SJCRH30 (cell line): ENCODE results near the gene CKM. TPM values are rescaled to one million over a fixed set of nuclear protein-coding genes. Genes with fewer than 3 reads are reported as not detected.
"Not testable (repeated sequence)": the region's sequence is repeated elsewhere in the genome, so short reads cannot be mapped to it uniquely, and the experiment has no call there.

Experiments used
- DNase-seq, 2 experiments: peaks; one replicate each; pipeline ENCODE4 v3.0.0-alpha.2; 2015 to 2020
- H3K27ac ChIP-seq: fragments of 250-450 bp; sonication (Bioruptor Pico); 2 replicates; pipeline ENCODE4 v1.5.1; 2020; ENCODE audit warnings: mild to moderate bottlenecking, moderate library complexity
- H3K27me3 ChIP-seq: fragments of 250-450 bp; sonication (Bioruptor Pico); 2 replicates; pipeline ENCODE4 v1.5.1; 2020; ENCODE audit warnings: mild to moderate bottlenecking, moderate library complexity
- H3K36me3 ChIP-seq: fragments of 250-450 bp; sonication (Bioruptor Pico); 2 replicates; pipeline ENCODE4 v1.5.1; 2020; ENCODE audit warnings: mild to moderate bottlenecking, moderate library complexity
- H3K4me1 ChIP-seq: fragments of 250-450 bp; sonication (Bioruptor Pico); 2 replicates; pipeline ENCODE4 v1.5.1; 2020; ENCODE audit warnings: mild to moderate bottlenecking, moderate library complexity
- H3K4me3 ChIP-seq: fragments of 250-450 bp; sonication (Bioruptor Pico); 2 replicates; pipeline ENCODE4 v1.5.1; 2020; ENCODE audit warnings: mild to moderate bottlenecking, moderate library complexity
- H3K9me3 ChIP-seq: fragments of 250-450 bp; sonication (Bioruptor Pico); replicated peaks from 2 replicates; pipeline ENCODE4 v1.5.1; 2020; ENCODE audit warnings: mild to moderate bottlenecking, moderate library complexity
- total RNA-seq: library from RNA; depleted of rRNA; stranded (reverse); fragments of >200 nt; shearing (Covaris generic); gene quantifications from 2 replicates; pipeline ENCODE4 v1.2.3, GENCODE V29; 2014

Gene CKM
- total RNA-seq, 1 experiment from 2014 or later, result 3.9 TPM

- H3K4me1 ChIP-seq, result no peaks in the 10 kb centered on the region
- no peak overlapping the region for H3K4me3 ChIP-seq
- no peaks in the 10 kb centered on the region for H3K27me3 ChIP-seq
- no peak for DNase-seq
- no peak overlapping the region for H3K27ac ChIP-seq
- H3K9me3 ChIP-seq, result no peaks in the 10 kb centered on the region
- no peaks in the 10 kb centered on the region for H3K36me3 ChIP-seq
Observed at GRCh38 chr19:45314708-45315245, 7.9 kb downstream of the CKM start.

- not testable (repeated sequence) for H3K9me3 ChIP-seq, H3K27ac ChIP-seq, H3K4me1 ChIP-seq, H3K4me3 ChIP-seq, H3K36me3 ChIP-seq, DNase-seq, H3K27me3 ChIP-seq
Observed at GRCh38 chr19:45312285-45312684, 10.4 kb downstream of the CKM start.

- Histone ChIP-seq H3K4me3 (peak overlapping the region; percentile 40), H3K27ac (no peak overlapping the region), H3K27me3 (no peaks in the 10 kb centered on the region), H3K9me3 (no peaks in the 10 kb centered on the region), H3K4me1 (peaks cover 3% of the 10 kb centered on the region), H3K36me3 (no peaks in the 10 kb centered on the region)
- DNase-seq, result peak; percentile 83 to 85
Observed at GRCh38 chr19:45311621-45312020, 11.1 kb downstream of the CKM start.

DNA sequence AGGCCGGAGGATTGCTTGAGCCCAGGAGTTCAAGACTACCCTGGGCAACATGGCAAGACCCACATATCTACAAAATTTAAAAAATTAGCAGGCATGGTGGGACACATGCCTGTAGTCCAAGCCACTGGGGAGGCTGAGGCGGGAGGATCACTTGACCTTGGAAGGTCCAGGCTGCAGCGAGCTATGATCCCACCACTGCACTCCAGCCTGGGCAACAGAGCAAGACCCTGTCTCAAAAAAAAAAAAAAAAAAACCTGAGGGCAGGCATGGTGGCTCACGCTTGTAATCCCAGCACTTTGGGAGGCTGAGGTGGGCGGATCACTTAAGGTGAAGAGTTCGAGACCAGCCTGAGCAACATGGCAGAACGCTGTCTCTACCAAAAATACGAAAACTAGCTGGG, 13.4 kb downstream of the CKM start:
- not testable (repeated sequence) for H3K27me3 ChIP-seq, H3K4me3 ChIP-seq, H3K4me1 ChIP-seq, H3K27ac ChIP-seq, H3K9me3 ChIP-seq, H3K36me3 ChIP-seq, DNase-seq

DNA sequence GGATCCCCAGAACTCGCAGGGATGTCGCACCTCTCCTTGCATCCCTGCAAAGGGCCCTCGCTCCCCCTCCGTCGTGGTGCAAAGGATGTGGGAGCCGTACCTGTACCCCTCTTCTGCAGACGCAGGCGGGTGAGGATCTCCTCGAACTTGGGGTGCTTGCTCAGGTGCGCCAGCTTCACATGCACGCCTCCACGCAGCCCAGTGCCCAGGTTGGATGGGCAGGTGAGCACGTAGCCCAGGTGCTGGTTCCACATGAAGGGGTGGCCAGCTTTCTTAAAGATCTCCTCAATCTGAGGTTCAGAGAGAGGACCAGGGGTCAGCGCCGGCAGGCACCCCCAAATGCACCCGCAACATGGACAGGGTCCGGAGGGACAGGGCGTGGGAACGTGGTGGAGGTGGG, 15.3 kb downstream of the CKM start:
- no peak overlapping the region for H3K4me3 ChIP-seq
- H3K27ac ChIP-seq, result no peak overlapping the region
- no peaks in the 10 kb centered on the region for H3K36me3 ChIP-seq
- no peaks in the 10 kb centered on the region for H3K9me3 ChIP-seq
- DNase-seq, result no peak
- peaks cover 9% of the 10 kb centered on the region for H3K4me1 ChIP-seq
- H3K27me3 ChIP-seq, result no peaks in the 10 kb centered on the region

DNA sequence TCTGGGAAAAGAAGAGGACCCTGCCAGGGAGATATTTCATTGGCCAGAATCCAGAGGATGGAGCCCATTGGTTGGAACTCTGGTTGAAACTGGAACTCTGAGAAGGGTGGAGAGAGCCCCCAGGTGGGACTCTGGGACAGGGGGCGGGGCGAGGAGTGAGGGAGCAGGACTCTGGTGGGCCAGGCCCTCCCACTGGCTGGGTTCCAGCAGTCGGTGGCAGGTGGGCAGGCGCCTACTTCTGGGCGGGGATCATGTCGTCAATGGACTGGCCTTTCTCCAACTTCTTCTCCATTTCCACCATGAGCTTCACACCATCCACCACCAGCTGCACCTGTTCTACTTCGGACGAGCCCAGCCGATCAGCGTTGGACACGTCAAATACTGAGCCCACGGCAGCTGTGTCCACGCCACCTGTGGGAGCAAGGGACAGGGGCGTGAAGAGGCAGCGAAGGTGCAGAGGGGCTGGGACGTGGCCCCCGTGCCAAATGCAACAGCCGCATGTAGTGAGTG, 16.1 kb downstream of the CKM start:
- Histone ChIP-seq H3K27ac (peak overlapping the region; percentile 60), H3K4me3 (peak overlapping the region; percentile 18; the same call in 1 of the 2 replicates), H3K4me1 (peaks cover 9% of the 10 kb centered on the region), H3K36me3 (no peaks in the 10 kb centered on the region), H3K9me3 (no peaks in the 10 kb centered on the region), H3K27me3 (no peaks in the 10 kb centered on the region)
- DNase-seq, result peak; percentile 94 to 98

DNA sequence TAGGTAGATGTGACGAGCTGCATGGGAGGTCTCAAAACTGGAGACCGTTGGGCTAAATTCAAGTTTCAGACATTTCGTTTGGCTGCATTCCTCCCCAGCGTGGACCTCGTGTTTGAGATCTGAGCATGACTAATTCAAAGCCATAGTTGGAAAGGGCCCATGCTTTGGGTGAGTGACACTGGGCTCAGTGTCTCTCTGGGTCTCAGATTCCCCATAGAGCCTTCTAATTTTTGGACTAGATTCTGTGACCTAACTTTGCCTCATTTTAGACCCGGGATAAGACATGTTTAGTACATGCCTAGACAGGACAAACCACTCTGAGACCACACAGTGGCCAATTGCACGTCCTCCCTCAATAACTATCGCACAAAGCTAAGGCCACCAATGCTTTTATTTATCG, 16.6 kb downstream of the CKM start:
- Histone ChIP-seq H3K27ac (peak overlapping the region; percentile 60), H3K36me3 (no peaks in the 10 kb centered on the region), H3K4me3 (peak overlapping the region; percentile 18; the same call in 1 of the 2 replicates), H3K27me3 (no peaks in the 10 kb centered on the region), H3K4me1 (peaks cover 9% of the 10 kb centered on the region), H3K9me3 (no peaks in the 10 kb centered on the region)
- DNase-seq, result peak; percentile 26 to 53

- H3K27ac ChIP-seq, result peak overlapping the region; percentile 60
- peak; percentile 29 to 39 for DNase-seq
- H3K4me3 ChIP-seq, result no peak overlapping the region
- no peaks in the 10 kb centered on the region for H3K27me3 ChIP-seq
- no peaks in the 10 kb centered on the region for H3K9me3 ChIP-seq
- no peaks in the 10 kb centered on the region for H3K36me3 ChIP-seq
- H3K4me1 ChIP-seq, result peaks cover 9% of the 10 kb centered on the region
Observed at GRCh38 chr19:45305421-45305820, 17.3 kb downstream of the CKM start.

DNA sequence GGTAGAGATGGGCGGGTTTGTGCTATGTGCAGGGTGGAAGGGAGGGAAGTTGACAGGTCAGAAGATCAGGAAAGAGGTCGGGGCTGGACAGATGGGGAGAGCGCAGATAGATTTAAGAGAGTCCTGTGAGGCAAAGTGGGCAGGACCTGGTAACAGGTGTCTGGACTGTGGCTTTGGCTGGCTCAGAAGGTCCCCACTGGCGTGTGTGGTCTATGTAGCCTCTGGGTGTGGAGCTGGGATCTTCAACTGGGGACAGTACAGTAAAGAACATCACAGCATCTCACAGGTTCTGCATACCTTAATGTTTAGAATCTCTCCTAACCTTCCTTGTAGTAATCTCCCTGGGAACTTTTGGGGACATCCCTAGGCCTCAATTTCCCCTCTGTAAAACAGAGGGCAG, 17.7 kb downstream of the CKM start:
- Histone ChIP-seq H3K27ac (no peak overlapping the region), H3K36me3 (no peaks in the 10 kb centered on the region), H3K9me3 (no peaks in the 10 kb centered on the region), H3K27me3 (no peaks in the 10 kb centered on the region), H3K4me3 (no peak overlapping the region), H3K4me1 (peaks cover 9% of the 10 kb centered on the region)
- DNase-seq, result no peak

GRCh38 chr19:45304141-45304926, 18.3 kb downstream of the CKM start:
- Histone ChIP-seq H3K27ac (no peak overlapping the region), H3K27me3 (no peaks in the 10 kb centered on the region)

GRCh38 chr19:45303269-45304060, 19.2 kb downstream of the CKM start:
- DNase-seq, result no peak
- Histone ChIP-seq H3K4me3 (no peak overlapping the region), H3K9me3 (no peaks in the 10 kb centered on the region), H3K27me3 (no peaks in the 10 kb centered on the region), H3K4me1 (peaks cover 9% of the 10 kb centered on the region), H3K27ac (no peak overlapping the region), H3K36me3 (no peaks in the 10 kb centered on the region)

More at GRCh38 chr19:45304141-45304926, 18.3 kb downstream of the CKM start:
- Histone ChIP-seq H3K4me3 (no peak overlapping the region), H3K36me3 (no peaks in the 10 kb centered on the region), H3K9me3 (no peaks in the 10 kb centered on the region), H3K4me1 (peaks cover 9% of the 10 kb centered on the region)
- DNase-seq, result no peak

GRCh38 chr19:45302416-45302815, 20.3 kb downstream of the CKM start:
- H3K27ac ChIP-seq, result no peak overlapping the region
- H3K9me3 ChIP-seq, result no peaks in the 10 kb centered on the region
- no peaks in the 10 kb centered on the region for H3K36me3 ChIP-seq
- H3K27me3 ChIP-seq, result no peaks in the 10 kb centered on the region
- DNase-seq, result no peak
- peaks cover 9% of the 10 kb centered on the region for H3K4me1 ChIP-seq
- no peak overlapping the region for H3K4me3 ChIP-seq

DNA sequence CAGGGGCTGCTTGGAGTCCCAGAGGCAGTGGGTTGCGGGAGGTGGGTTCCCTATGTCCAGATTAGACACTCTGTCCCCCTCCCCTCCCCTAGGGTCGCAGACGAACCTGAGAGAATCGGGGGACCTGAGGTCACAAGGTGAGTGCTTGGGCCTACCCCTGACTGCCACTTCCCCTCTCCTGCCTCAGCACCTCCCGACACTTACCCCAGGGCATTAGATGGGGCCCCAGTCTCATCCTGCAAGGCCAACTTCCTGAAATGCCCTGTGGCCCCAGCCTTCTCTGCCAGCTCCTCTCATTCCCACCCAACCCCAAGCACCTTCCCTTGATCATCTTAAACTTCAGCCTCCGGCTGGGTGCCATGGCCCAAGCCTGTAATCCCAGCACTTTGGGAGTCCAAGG, 23.0 kb downstream of the CKM start:
- Histone ChIP-seq H3K27ac (peak overlapping the region; percentile 52; the same call in 1 of the 2 replicates), H3K27me3 (no peaks in the 10 kb centered on the region), H3K4me1 (no peaks in the 10 kb centered on the region), H3K36me3 (peaks cover 6% of the 10 kb centered on the region; the same call in 1 of the 2 replicates), H3K9me3 (no peaks in the 10 kb centered on the region), H3K4me3 (no peak overlapping the region)
- DNase-seq, result no peak

- no peak for DNase-seq
Observed at GRCh38 chr19:45298264-45298663, 24.4 kb downstream of the CKM start.

DNA sequence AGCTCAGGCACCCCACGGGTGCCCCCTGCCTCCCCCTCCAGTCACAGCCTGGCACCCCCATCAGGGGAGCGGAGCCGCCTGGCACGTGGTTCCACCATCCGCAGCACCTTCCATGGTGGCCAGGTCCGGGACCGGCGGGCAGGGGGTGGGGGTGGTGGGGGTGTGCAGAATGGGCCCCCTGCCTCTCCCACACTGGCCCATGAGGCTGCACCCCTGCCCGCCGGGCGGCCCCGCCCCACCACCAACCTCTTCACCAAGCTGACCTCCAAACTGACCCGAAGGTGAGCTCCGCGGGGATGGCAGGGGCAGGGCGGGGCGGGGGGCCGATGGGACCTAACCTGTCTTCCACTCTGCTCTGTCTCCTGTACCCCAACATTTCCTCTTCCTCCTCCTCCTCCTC, 25.0 kb downstream of the CKM start:
- no peaks in the 10 kb centered on the region for H3K27me3 ChIP-seq
- peaks cover 6% of the 10 kb centered on the region; the same call in 1 of the 2 replicates for H3K36me3 ChIP-seq
- no peaks in the 10 kb centered on the region for H3K9me3 ChIP-seq
- no peak overlapping the region for H3K4me3 ChIP-seq
- H3K27ac ChIP-seq, result no peak overlapping the region
- no peaks in the 10 kb centered on the region for H3K4me1 ChIP-seq
- DNase-seq, result no peak

More at GRCh38 chr19:45298264-45298663, 24.4 kb downstream of the CKM start:
- Histone ChIP-seq H3K36me3 (peaks cover 6% of the 10 kb centered on the region; the same call in 1 of the 2 replicates), H3K4me3 (no peak overlapping the region), H3K9me3 (no peaks in the 10 kb centered on the region), H3K27me3 (no peaks in the 10 kb centered on the region), H3K4me1 (no peaks in the 10 kb centered on the region), H3K27ac (no peak overlapping the region)
